ENCODE data around the gene PSMD13.
"Not testable (repeated sequence)": the region's sequence is repeated elsewhere in the genome, so short reads cannot be mapped to it uniquely, and the experiment has no call there.

PSMD13 gene

GRCh38 chr11:236774-237767 is at the start of gene PSMD13:
Gene PSMD13, plus strand, starts transcription at chr11:236976. Its CDS starts 74 bp downstream, at chr11:237050.
- peak; percentile 76 for DNase-seq

DNA sequence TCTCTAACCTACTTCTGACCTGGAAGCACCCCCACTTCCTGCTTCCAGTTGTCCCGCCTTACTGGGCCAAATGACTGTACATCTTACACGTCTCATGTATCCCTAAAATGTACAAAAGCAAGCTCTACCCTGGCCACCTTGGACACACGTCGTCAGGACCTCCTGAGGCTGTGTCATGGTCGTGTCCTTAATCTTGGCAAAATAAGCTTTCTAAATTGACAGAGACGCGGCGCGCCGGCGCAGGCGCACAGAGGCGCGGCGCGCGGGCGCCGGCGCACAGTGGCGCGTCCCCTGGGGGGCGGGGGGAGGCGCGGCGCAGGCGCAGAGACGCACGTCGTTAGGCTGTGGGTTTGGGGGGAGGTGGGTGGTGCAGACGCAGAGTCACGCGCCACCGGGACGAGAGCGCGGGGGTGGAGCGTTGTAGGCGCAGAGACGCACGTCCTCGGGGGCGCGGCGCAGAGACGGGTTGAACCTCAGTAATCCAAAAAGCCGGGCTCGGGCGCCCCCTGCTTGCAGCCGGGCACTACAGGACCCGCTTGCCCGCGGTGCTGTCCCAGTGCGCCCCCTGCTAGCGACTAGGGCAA is 47.5 kb upstream of the PSMD13 start:
- DNase-seq, result not testable (repeated sequence)

GRCh38 chr11:189843-190311 is 46.9 kb upstream of the PSMD13 start:
- not testable (repeated sequence) for DNase-seq

DNA sequence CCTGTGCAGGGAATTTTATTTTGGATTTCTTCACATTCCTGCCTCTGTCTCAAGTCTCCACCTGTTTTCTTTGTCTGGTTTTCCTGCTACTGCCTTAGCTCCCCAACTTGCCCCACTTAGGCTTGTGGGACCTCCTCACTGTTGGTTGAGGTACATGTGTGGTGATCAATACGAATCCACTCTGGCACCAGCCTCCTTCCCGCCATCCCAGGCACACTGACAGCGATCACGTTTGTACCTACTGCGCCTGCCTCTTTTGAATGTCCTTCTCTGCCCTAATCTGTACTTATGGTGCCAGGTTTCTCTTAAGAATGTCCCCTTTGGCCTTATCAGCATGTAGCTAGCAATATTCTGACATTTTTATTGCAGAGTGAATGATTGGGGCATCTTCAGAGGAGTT is 46.2 kb upstream of the PSMD13 start:
- not testable (repeated sequence) for DNase-seq

GRCh38 chr11:191490-192478 is 45.0 kb upstream of the PSMD13 start:
- DNase-seq, result not testable (repeated sequence)

DNA sequence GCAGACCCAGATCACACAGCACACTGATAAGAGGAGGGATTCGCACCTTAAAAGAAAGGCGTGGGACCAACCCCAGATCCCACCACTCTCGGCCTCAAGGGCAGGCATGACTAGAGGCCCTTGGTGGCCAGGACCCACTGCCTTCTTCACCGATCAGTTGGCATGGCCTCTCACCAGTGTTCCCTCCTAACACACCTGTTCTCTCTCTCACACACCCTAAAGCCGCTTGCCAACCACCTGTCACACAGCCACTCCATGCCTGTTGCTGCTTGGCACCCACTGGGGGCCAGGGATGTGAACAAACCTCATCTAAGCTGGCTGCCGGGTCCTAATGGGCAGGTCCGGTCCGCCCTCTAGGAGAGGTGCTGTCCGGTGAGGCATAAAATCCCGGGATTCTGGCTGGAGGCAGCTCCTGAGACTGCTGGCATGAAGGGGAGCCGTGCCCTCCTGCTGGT is 44.1 kb upstream of the PSMD13 start, which contains the start of gene SCGB1C1:
TSS of gene SCGB1C1 (plus strand) at position 405 of the 455 bp plus-strand sequence. CDS start at position 427, 22 bp downstream.
- not testable (repeated sequence) for DNase-seq

DNA sequence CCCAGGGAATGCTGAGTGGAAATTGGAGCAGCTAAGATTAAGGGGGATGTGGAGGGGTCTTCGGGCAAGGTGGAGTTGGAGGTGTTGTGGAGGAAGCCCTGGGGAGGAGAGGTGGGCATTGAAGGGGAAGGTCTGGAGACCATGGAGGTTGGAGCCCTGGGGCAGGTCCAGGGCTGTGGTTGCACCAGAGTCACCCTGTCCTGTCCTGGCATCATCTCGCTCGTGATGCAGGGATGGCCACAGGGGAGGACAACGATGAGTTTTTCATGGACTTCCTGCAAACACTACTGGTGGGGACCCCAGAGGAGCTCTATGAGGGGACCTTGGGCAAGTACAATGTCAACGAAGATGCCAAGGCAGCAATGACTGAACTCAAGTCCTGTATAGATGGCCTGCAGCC is 43.3 kb upstream of the PSMD13 start:
- DNase-seq, result not testable (repeated sequence)

DNA sequence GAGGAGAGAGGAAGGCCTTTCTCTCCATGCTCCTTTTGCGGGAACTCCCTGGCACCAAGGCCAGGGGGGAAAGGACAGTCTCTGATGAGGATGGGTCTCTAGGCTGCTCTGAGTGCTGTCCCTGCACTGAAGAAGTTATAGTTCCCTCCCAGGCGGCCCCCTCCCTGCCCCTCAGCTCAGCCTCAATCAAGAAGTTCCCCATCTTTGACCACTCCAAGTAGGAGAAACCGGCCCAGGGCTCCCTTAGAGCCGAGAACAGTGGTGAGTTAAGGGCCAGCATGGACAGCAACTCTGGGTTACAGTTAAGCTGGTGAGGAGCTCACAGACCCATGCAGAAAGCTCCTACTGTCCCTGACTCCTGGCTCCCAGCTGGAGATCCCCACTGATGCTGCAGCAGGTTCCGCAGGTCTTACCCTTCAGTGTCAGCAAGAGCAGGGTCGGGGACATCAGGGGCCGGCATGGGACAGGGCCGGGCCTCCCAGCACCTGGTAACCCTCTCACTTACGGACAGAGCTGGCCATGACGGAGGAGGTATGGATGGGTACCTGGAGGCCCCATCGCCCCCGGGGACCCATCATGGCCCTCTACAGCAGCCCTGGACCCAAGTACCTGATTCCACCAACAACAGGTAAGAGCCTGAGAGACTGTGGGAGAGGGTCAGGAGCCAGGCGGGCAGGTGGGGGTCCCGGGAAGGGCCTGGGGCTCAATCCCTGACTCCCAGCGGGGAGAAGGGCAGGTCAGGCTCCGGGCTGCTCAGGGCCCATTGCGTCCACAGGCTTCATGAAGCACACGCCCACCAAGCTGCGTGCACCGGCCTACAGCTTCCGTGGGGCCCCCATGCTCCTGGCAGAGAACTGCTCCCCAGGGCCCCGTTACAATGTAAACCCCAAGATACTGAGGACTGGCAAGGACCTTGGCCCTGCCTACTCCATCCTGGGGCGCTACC is 39.7 kb upstream of the PSMD13 start:
- no peak for DNase-seq

DNA sequence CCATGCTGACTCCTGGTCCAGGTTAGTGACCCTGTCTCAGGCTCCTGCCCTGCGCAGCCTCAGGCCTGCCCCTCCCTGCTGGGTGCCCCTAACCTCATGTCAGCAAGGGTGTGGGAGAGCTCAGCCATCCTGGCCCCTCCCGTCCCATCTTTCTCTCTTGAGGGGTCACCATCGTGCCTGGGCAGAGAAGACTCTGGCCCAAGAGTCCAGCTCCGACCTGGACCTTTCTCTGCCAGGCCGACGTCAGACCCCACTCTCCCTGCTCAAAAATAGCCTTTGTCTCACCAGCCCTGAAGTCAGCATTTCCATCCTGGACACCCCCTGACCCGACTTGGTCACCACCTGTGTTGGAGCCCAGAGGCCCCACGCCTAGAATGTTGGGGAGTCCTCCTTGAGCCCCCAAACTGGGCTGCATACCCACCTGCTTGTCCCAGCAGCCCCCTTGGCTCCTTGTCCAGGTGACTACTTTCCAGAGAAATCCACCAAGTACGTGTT is 39.0 kb upstream of the PSMD13 start:
- no peak for DNase-seq

DNA sequence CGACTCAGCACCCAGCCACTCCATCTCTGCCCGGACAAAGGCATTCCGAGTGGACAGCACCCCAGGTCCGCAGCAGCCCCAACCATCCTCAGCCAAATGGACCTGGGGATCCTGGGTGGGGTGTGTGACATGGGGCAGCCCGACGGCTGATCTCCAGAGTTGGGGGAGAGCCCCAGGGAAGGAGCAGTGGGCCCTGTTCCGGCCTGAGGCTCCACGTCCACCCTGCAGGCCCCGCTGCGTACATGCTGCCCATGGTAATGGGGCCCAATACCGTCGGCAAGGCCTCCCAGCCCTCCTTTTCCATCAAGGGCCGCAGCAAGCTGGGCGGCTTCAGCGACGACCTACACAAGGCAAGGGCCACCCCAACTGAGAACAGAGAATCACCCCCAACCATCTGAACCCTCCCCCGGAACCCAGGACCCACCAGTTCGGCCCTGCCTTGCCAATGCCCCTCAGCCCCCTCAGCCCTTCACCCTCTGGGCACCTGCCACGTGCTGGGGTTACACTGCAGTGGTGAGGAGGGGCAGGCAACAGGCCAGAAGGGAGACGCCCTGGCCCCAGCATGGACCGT is 38.5 kb upstream of the PSMD13 start:
- DNase-seq, result no peak

GRCh38 chr11:199004-199581 is 37.7 kb upstream of the PSMD13 start:
- no peak for DNase-seq

- DNase-seq, result no peak
Observed at GRCh38 chr11:199782-200181, 37.0 kb upstream of the PSMD13 start.

- no peak for DNase-seq
Observed at GRCh38 chr11:200224-201003, 36.4 kb upstream of the PSMD13 start.

- no peak for DNase-seq
Observed at GRCh38 chr11:201966-202365, 34.8 kb upstream of the PSMD13 start.

GRCh38 chr11:202490-202889 is 34.3 kb upstream of the PSMD13 start:
- DNase-seq, result no peak

- no peak for DNase-seq
Observed at GRCh38 chr11:203056-203944, 33.5 kb upstream of the PSMD13 start.

GRCh38 chr11:203945-204586 is 32.7 kb upstream of the PSMD13 start:
- no peak for DNase-seq

GRCh38 chr11:204587-205109 is 32.1 kb upstream of the PSMD13 start:
- no peak for DNase-seq
